Heart right ventricle (tissue), 16 donors: ENCODE measurements around the gene RAB11A. TPM values are rescaled to one million over a fixed set of nuclear protein-coding genes. Genes with fewer than 3 reads are reported as not detected.
"Not testable (repeated sequence)": the region's sequence is repeated elsewhere in the genome, so short reads cannot be mapped to it uniquely, and the experiment has no call there.

ENCODE experiments used
- ATAC-seq, 8 donors: fragments of 200-7000 bp; cut with Tn5 transposase; one replicate each; pipeline ENCODE4 v1.9.1; 2020; ENCODE audit warnings: mild to moderate bottlenecking in 8 of 8, moderate library complexity in 8 of 8, moderate number of reproducible peaks in 1 of 8
- DNase-seq, 2 donors: peaks; one replicate each; pipeline ENCODE4 v3.0.0-alpha.2; 2020
- H3K27ac ChIP-seq, 10 donors: fragments of 200-600 bp; sonication (generic) in 2 of 10; one replicate each; pipeline versions ENCODE4 v1.5.0 to v1.8.0; 2020 to 2022; ENCODE audit warnings: mild to moderate bottlenecking in 3 of 10
- H3K27me3 ChIP-seq, 7 donors: fragments of 200-600 bp; one replicate each; pipeline ENCODE4 v1.8.0; 2021 to 2022; ENCODE audit warnings: mild to moderate bottlenecking in 2 of 7
- H3K36me3 ChIP-seq, 9 donors: fragments of 200-600 bp; sonication (generic) in 1 of 9; one replicate each; pipeline versions ENCODE4 v1.5.0 to v1.8.0; 2020 to 2022; ENCODE audit warnings: mild to moderate bottlenecking in 2 of 9
- H3K4me1 ChIP-seq, 9 donors: fragments of 200-600 bp; sonication (generic) in 1 of 9; one replicate each; pipeline versions ENCODE4 v1.5.0 to v1.8.0; 2020 to 2022; ENCODE audit warnings: mild to moderate bottlenecking in 4 of 9
- H3K4me3 ChIP-seq, 10 donors: fragments of 200-600 bp; sonication (generic) in 2 of 10; one replicate each; pipeline versions ENCODE4 v1.5.0 to v1.8.0; 2020 to 2022; ENCODE audit warnings: mild to moderate bottlenecking in 7 of 10, moderate library complexity in 2 of 10
- H3K9me3 ChIP-seq, 11 donors: fragments of 200-600 bp in 10 of 11; sonication (generic) in 2 of 11; one replicate each; pipeline versions ENCODE4 v1.5.0 to v1.8.0; 2013 to 2022; ENCODE audit warnings: mild to moderate bottlenecking in 2 of 11, control low read depth in 1 of 11, moderate library complexity in 1 of 11
- CTCF ChIP-seq, 9 donors: fragments of 200-600 bp; sonication (generic) in 2 of 9; IDR thresholded peaks; one replicate each; pipeline versions ENCODE4 v1.5.0 to v1.8.0; 2021 to 2022; ENCODE audit warnings: antibody characterized with exemption in 9 of 9, mild to moderate bottlenecking in 5 of 9, moderate library complexity in 1 of 9
- WGBS, 2 donors: extraction: QIAGEN DNeasy Blood & Tissue Kit; methylation state at CpG; one replicate each; pipeline ENCODE4 v1.1.7; 2013; ENCODE audit warnings: inconsistent platforms in 1 of 2; 5-methylcytosine and 5-hydroxymethylcytosine counted together
- intact Hi-C, 10 donors: fragments of 100-400 bp; cut with DNase I; formaldehyde crosslinking; loops; one replicate each; pipeline versions ENCODE4 v1.11.1 to v1.14.2; 2022
- polyA plus RNA-seq, 2 donors: library from polyadenylated mRNA; stranded (reverse); fragments of 200-250 nt; gene quantifications; one replicate each; pipeline ENCODE4 v1.2.3, GENCODE V29; 2013
- total RNA-seq, 10 donors: library from RNA; stranded (reverse); fragmentation: NEBNext Ultra II Directional in 3 of 10; extraction: Animal tissue kit (Norgen Biotek cat#: 25700) in 3 of 10; gene quantifications; one replicate each; pipeline versions ENCODE4 v1.2.1 to v1.2.4, GENCODE V29; 2021 to 2023
- donor health status: Arrhythmogenic right ventricular cardiomyopathy.
- donor health status: ischemic (EF 13 %, LVEDD 7.1; RV severe dilation, severe dysfunction).
- donor health status: healthy with polysubstance abuse.
- donor health status: DM: no; HTN: yes; CAD: no.
- donor health status: DM: no; HTN: no; CAD: no.
- donor health status: ischemic (EF 25% LVEDD 6.9; RV normal size, moderate dysfunction).
- donor health status: ischemic (EF 25% LVEDD 5.7; RV mildly dilated, moderate dysfunction).
- donor health status: healthy.
- donor health status: DM: yes; HTN: yes; CAD: no.
- donor health status: Ischemic cardiomyopathy.
- donor health status: ischemic (EF 35%, LVEDD 5.7; RV mildly dilated, moderate dysfunction).
- donor health status: nonischemic (EF 11% LVEDD 7.7; RV severe dilation, severe dysfunction).
- donor health status: DM: yes; HTN: yes; CAD: no.
- donor health status: PGD.
- donor health status: ischemic (EF 29% LVEDD 5.4; RV normal size, mild dysfunction).
- donor health status: nonischemic (EF 23%, LVEDD 6.1; RV moderate dilation, normal function).

The RAB11A gene
- total and polyA plus RNA-seq, 12 donors = 28.5 to 211 (median 150) TPM

GRCh38 chr15:65863106-65863505 lies 6.2 kb upstream of the RAB11A start:
- no peak for DNase-seq
- TF ChIP-seq CTCF (IDR thresholded peaks at IDR 0.05) = no peak
- intact Hi-C loops = loop anchor here in 2 of 10 donors (10.0 kb wide), 2 partner anchors 228 to 248 kb away; partner anchors contain the start of gene INTS14 (in 1 of the 2)
- no peaks in the 10 kb centered on the region for H3K4me1 ChIP-seq
- WGBS, 2 donors = 93 to 97% methylated on average over 6 of the region's 6 CpGs
- no peaks in the 10 kb centered on the region for H3K27me3 ChIP-seq
- H3K9me3 ChIP-seq = no peaks in the 10 kb centered on the region
- ATAC-seq = no peak
- no peaks in the 10 kb centered on the region for H3K36me3 ChIP-seq
- H3K4me3 ChIP-seq = no peak overlapping the region
- H3K27ac ChIP-seq = no peak overlapping the region

- Histone ChIP-seq H3K36me3 (no peaks in the 10 kb centered on the region), H3K4me3 (no peak overlapping the region), H3K27ac (no peak overlapping the region), H3K9me3 (no peaks in the 10 kb centered on the region), H3K27me3 (no peaks in the 10 kb centered on the region), H3K4me1 (peaks cover 0 to 24% (median 16%) of the 10 kb centered on the region in 9 donors)
- DNase-seq (no peak), ATAC-seq (no peak)
- 93 to 98% methylated on average over 3 of the region's 3 CpGs for WGBS, 2 donors
- intact Hi-C loops = loop anchor here in 4 of 10 donors (5.0 to 10.0 kb wide), 4 partner anchors 35 to 252 kb away; partner anchors contain the start of genes DENND4A (in 3 of the 4) and INTS14 (in 1 of the 4)
- no peak for TF ChIP-seq CTCF (IDR thresholded peaks at IDR 0.05)
These were observed 2.0 kb upstream of the RAB11A start for GRCh38 chr15:65867244-65867643.

GRCh38 chr15:65867933-65868332 lies 1.4 kb upstream of the RAB11A start:
- intact Hi-C loops = loop anchor here in 5 of 10 donors (2.0 to 10.0 kb wide), 6 partner anchors 35 to 253 kb away; partner anchors contain the start of genes DENND4A (in 4 of the 5) and INTS14 (in 1 of the 5)
- not testable (repeated sequence) for H3K27me3 ChIP-seq, H3K4me3 ChIP-seq, H3K27ac ChIP-seq, ATAC-seq, H3K36me3 ChIP-seq, H3K9me3 ChIP-seq, DNase-seq
- peaks cover 0 to 31% (median 22%) of the 10 kb centered on the region in 9 donors for H3K4me1 ChIP-seq
- WGBS, 2 donors = 94 to 95% methylated on average over 6 of the region's 6 CpGs

- intact Hi-C loops = loop anchor here in 5 of 10 donors (2.0 to 10.0 kb wide), 6 partner anchors 36 to 254 kb away; partner anchors contain the start of genes DENND4A (in 4 of the 5) and INTS14 (in 1 of the 5)
- H3K4me1 ChIP-seq = peaks cover 0 to 37% (median 25%) of the 10 kb centered on the region in 9 donors
- 65% methylated on average over 11 of the region's 11 CpGs for WGBS, 2 donors
- H3K36me3 ChIP-seq = no peaks in the 10 kb centered on the region
- TF ChIP-seq CTCF (IDR thresholded peaks at IDR 0.05) = no peak
- no peak for ATAC-seq
- DNase-seq = no peak
- no peaks in the 10 kb centered on the region for H3K27me3 ChIP-seq
- no peaks in the 10 kb centered on the region for H3K9me3 ChIP-seq
- peak overlapping the region; percentile 83 to 98 (median 95) for H3K27ac ChIP-seq
- H3K4me3 ChIP-seq = peak overlapping the region; percentile 73 to 100 (median 85)
These were observed 655 bp upstream of the RAB11A start for GRCh38 chr15:65868546-65869125.
